ENCODE data around the gene SLC25A39.
"Not testable (repeated sequence)": the region's sequence is repeated elsewhere in the genome, so short reads cannot be mapped to it uniquely, and the experiment has no call there.

SLC25A39 gene

DNA sequence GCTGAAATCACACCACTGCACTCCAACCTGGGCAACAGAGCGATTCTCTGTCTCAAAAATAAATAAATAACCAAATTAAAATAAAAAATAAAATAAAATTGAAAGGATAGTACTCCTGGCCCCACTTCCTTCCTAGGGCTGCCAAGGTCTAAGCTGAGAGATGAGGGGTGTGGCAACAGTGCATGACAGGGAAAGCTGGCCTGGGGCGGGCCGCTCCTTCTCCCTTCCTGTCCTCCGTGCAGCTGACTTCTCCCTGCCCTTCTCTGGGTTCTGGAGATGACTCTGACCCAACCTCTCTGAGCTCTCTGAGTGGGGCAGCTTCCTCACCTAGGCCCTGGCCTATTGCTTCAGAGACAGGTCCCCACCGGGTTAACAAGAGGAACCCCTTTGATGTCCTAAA, 8.7 kb upstream of the SLC25A39 start:
- peak; percentile 80 for DNase-seq

- peak; percentile 89 for DNase-seq
Observed at GRCh38 chr17:44331249-44331760, 6.7 kb upstream of the SLC25A39 start.

DNA sequence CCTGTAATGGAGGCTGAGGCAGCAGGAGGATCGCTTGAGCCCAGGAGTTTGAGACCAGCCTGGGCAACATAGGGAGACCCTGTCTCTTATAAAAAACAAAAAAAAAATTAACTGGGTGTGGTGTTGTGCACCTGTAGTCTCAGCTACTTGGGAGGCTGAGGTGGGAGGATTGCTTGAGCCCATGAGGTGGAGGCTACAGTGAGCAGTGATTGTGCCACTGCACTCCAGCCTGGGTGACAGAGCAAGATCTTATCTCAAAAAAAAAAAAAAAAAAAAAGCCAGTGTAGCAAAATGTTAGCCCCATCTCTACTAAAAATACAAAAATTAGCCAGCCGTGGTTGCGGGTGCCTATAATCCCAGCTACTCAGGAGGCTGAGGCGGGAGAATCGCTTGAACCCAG, 5.6 kb upstream of the SLC25A39 start:
- DNase-seq = not testable (repeated sequence)

GRCh38 chr17:44329516-44329915, 4.9 kb upstream of the SLC25A39 start:
- DNase-seq = not testable (repeated sequence)

DNA sequence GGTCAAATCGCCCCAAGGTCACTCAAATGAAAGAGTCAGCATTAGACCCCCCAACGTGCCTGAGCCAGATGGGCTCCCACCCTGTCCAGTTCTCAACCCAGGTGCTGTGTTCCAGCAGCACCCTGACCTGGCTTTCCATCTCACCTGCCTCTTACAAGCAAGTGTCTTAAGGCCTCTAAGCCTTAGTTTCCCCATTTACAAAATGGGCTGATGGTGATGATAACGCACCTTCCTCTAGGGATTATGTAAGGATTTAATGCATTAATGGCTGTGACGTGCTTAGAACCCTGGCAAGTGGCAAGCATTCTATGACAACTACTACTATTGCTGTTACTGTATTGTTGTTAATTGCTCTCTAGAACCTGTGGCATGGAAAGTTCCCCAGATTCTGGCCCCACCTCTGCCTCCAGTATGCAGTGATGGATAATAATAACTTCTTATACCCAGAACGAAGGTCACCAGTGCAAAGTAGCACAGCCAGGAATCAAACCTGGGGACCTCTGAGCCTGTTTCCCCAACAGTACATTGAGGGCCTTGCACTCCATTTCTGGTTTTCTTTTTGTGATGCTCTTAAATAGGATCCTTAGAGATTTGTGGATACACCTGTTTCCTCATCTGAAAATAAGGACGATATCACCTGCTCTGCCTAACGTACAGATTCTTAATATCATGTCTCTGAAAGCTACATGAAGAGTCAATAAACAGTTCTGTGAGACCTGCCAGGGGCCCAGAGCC, 3.3 kb upstream of the SLC25A39 start:
- DNase-seq = no peak

GRCh38 chr17:44326861-44327444, 2.3 kb upstream of the SLC25A39 start:
- peak; percentile 95 for DNase-seq

- no peak for DNase-seq
Observed at GRCh38 chr17:44324092-44324570, 492 bp downstream of the SLC25A39 start.

DNA sequence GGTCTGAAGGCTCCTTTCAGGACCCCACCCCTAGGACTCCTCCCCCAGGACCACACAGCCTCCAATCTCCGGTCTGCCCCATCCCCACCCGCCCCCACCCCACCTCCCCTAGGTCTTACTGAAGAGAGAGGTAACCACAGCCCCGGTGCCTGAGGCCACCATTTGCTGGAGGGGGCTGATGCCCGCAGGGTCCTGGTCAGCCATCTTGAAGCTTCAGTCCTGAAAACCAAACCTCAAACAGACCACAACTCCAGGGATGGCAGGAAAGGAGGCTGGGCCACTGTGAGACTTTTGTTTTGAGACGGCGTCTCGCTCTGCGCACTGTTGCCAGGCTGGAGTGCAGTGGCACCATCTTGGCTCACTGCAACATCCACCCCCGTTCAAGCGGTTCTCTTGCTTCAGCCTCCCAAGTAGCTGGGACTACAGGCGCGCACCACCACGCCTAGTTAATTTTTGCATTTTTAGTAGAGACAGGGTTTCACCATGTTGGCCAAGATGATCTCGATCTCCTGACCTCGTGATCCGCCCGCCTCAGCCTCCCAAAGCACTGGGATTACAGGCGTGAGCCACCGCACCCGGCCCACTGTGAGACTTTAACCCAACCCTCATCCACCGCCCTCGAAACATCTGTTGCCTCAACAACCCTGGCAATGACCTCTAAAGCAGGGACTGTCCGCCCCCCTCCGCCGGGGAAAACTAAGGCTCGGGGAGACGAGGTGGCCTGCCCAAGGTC, 1.1 kb downstream of the SLC25A39 start:
- DNase-seq = no peak

GRCh38 chr17:44322236-44322895, 2.3 kb downstream of the SLC25A39 start:
- DNase-seq = no peak

DNA sequence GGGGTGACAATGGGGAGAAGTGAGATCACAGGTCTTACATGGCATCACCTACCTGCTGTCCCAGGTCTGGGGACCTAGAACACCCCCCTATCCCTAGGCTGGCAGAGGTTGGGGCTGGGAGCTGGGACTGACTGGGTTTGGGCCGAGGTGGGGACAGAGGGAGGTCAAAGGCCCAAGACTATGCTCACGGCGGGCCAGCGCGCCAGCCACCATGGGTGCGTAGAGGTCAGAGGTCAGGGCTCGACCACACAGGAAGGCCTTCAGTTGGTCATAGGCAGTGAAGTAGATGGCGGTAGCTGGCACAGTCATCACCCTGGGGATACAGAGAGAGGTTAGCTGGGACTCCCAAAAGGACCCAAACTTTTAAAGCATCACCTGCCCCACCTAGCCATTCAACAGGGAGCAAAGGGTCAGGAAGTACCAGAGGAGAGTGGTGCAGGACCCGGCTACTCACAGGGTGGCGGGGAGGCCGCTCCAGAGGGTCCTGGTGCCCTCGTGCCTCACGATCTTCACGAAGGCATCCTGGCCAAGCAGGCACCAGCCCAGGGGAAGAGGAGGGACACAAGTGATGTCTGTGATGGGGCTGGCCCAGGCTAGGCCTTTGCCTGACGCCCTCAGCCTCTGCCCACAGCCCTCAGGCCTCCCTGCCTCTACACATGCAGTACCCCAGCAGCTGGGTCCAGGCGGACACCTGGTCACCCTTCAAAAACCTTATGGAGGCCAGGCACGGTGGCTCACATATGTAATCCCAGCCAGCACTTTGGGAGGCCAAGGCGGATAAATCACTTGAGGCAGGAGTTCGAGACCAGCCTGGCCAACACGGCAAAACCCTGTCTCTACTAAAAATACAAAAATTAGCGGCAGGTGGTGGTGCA, 3.1 kb downstream of the SLC25A39 start:
- DNase-seq = no peak

GRCh38 chr17:44320066-44320465, 4.6 kb downstream of the SLC25A39 start:
- DNase-seq = no peak

- no peak for DNase-seq
Observed at GRCh38 chr17:44318077-44318892, 6.3 kb downstream of the SLC25A39 start.

- DNase-seq = no peak
Observed at GRCh38 chr17:44317545-44317944, 7.1 kb downstream of the SLC25A39 start.

DNA sequence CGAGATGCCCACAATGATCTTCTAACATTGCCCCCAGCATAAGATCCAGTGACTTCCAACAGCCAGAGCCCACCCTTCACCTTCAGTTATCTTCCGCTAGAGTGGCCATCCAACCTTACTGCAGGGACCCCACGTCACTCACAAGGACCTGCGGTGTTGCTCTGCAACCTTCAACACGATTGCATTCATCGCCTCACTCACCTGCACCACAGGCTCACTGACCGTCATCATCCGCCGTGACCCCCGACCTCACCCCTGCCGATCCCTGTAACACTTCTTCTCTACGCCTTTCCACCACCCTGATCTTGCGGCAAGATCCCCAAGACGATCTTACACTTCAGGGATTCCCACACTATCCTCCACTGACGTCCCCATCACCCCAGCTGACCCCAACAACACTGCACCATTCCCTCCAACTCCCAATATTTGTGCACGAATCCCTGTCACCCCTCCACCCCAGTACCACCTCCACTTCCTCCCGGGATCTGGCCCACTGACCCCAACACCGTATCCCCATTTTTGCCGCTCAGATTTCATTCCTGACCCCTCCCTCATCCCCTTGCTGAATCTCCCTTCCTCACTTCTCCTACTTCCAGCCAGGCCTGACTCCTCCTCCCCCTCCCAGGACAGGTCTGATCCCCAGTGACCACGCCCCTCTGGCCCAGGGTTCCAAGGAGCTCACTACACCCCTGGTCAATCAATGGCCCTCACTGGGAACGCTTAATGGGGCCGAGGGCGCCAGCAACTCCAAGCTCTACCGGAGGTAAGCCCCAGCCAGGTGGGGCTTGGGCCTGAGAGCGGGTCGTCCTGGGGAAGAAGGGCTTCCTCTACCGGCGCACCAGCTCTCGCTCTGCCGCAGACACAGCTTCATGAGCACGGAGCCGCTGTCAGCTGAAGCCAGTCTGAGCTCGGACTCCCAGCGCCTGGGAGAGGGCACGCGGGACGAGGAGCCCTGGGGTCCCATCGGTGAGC, 8.6 kb downstream of the SLC25A39 start:
- DNase-seq = no peak

- DNase-seq = no peak
Observed at GRCh38 chr17:44314869-44315661, 9.6 kb downstream of the SLC25A39 start.

GRCh38 chr17:44314524-44314868, 10.1 kb downstream of the SLC25A39 start:
- no peak for DNase-seq

- no peak for DNase-seq
Observed at GRCh38 chr17:44314031-44314430, 10.6 kb downstream of the SLC25A39 start.

GRCh38 chr17:44312396-44313104, 12.1 kb downstream of the SLC25A39 start:
- DNase-seq = no peak
